H1 (cell line): ENCODE measurements around the gene CIB4. TPM values are rescaled to one million over a fixed set of nuclear protein-coding genes. Genes with fewer than 3 reads are reported as not detected.
"Not testable (repeated sequence)": the region's sequence is repeated elsewhere in the genome, so short reads cannot be mapped to it uniquely, and the experiment has no call there.

ENCODE experiments used
- CTCF ChIA-PET: fragments of 300-600 bp; sonication (Branson Sonifier 250); formaldehyde crosslinking; loops from one replicate; lab custom pipeline; 2021; ENCODE audit not compliant: partially characterized antibody; lab: Charles Lee
- POLR2A ChIA-PET: fragments of 300-600 bp; sonication (Branson Sonifier 250); formaldehyde crosslinking; loops from one replicate; lab custom pipeline; 2021; ENCODE audit warnings: inconsistent platforms; ENCODE audit not compliant: partially characterized antibody; lab: Charles Lee
- DNase-seq, 2 experiments: peaks; one replicate each; pipeline versions ENCODE4 v3.0.0 to v3.0.0-alpha.2; 2010 to 2022; ENCODE audit warnings: low spot score in 2 of 2, low read depth in 1 of 2, mixed read lengths in 1 of 2
- FAIRE-seq: peaks from 2 replicates; lab custom pipeline; 2011; peaks lifted over from hg19 to GRCh38; lab: Jason Lieb, UNC
- H2AFZ ChIP-seq: 2 replicates; pipeline ENCODE4 v1.8.1; 2012; ENCODE audit warnings: low read length, inconsistent platforms
- H2AK5ac ChIP-seq: 2 replicates; pipeline ENCODE4 v1.6.1; 2013; ENCODE audit warnings: low read depth, low read length
- H2BK120ac ChIP-seq: replicated peaks from 2 replicates; pipeline ENCODE3; 2013; ENCODE audit warnings: low read depth, low read length, inconsistent platforms
- H2BK12ac ChIP-seq: 2 replicates; pipeline ENCODE4 v1.6.1; 2013; ENCODE audit warnings: low read depth, low read length
- H2BK15ac ChIP-seq: 2 replicates; pipeline ENCODE4 v1.6.1; 2013; ENCODE audit warnings: low read length
- H2BK20ac ChIP-seq: 2 replicates; pipeline ENCODE4 v1.6.1; 2013; ENCODE audit warnings: low read length
- H2BK5ac ChIP-seq: 2 replicates; pipeline ENCODE4 v1.6.1; 2013; ENCODE audit warnings: low read depth, low read length
- H3K14ac ChIP-seq: 2 replicates; pipeline ENCODE4 v1.6.1; 2013; ENCODE audit warnings: inconsistent platforms; ENCODE audit not compliant: insufficient read length
- H3K18ac ChIP-seq: 2 replicates; pipeline ENCODE4 v1.6.1; 2013; ENCODE audit warnings: low read length; ENCODE audit errors: extremely low read depth
- H3K23ac ChIP-seq: 2 replicates; pipeline ENCODE4 v1.6.1; 2013; ENCODE audit warnings: inconsistent platforms; ENCODE audit not compliant: insufficient read length
- H3K23me2 ChIP-seq: 2 replicates; pipeline ENCODE4 v1.6.1; 2013; ENCODE audit warnings: low read depth, low read length
- H3K27ac ChIP-seq: 2 replicates; pipeline ENCODE4 v1.6.1; 2011; ENCODE audit warnings: low read depth, low read length, inconsistent platforms
- H3K27me3 ChIP-seq, 4 experiments: replicated peaks in 1 of 4; 1 replicate in 1 of 4; 2 replicates in 3 of 4; pipeline versions ENCODE4 v1.6.1 to v1.8.1; 2011 to 2013; ENCODE audit warnings: low read length in 3 of 4, mild to moderate bottlenecking in 3 of 4, inconsistent platforms in 2 of 4, mixed read lengths in 2 of 4, moderate library complexity in 1 of 4; ENCODE audit not compliant: control insufficient read depth in 3 of 4, insufficient read depth in 3 of 4; ENCODE audit errors: extremely low read depth in 1 of 4
- H3K36me3 ChIP-seq, 4 experiments: 2 replicates each; pipeline versions ENCODE4 v1.6.1 to v1.8.1; 2011 to 2013; ENCODE audit warnings: mild to moderate bottlenecking in 4 of 4, low read length in 3 of 4, moderate library complexity in 2 of 4, control low read depth in 1 of 4, inconsistent platforms in 1 of 4; ENCODE audit not compliant: insufficient read depth in 4 of 4, control insufficient read depth in 2 of 4
- H3K4ac ChIP-seq: replicated peaks from 2 replicates; pipeline ENCODE3; 2013; ENCODE audit warnings: low read length, low read depth, mixed read lengths, inconsistent platforms; ENCODE audit not compliant: insufficient read length
- H3K4me1 ChIP-seq, 4 experiments: replicated peaks in 1 of 4; 1 replicate in 1 of 4; 2 replicates in 3 of 4; pipeline versions ENCODE4 v1.6.1 to v1.8.1; 2011 to 2013; ENCODE audit warnings: low read length in 3 of 4, inconsistent platforms in 2 of 4, mixed read lengths in 1 of 4; ENCODE audit not compliant: insufficient read depth in 4 of 4, control insufficient read depth in 3 of 4
- H3K4me2 ChIP-seq, 2 experiments: 2 replicates each; pipeline versions ENCODE4 v1.6.1 to v1.8.1; 2011 to 2013; ENCODE audit warnings: low read depth in 2 of 2, low read length in 2 of 2, control low read depth in 1 of 2, inconsistent platforms in 1 of 2, mild to moderate bottlenecking in 1 of 2; ENCODE audit not compliant: insufficient read depth in 1 of 2
- H3K4me3 ChIP-seq, 4 experiments: fragments of 200-600, 300-600 bp in 1 of 4; sonication (generic), shearing (Covaris generic), sonication (Bioruptor Twin) in 1 of 4; 2 replicates each; pipeline versions ENCODE4 v1.5.1 to v1.8.1; 2011 to 2016; ENCODE audit warnings: low read length in 4 of 4, low read depth in 3 of 4, control low read depth in 2 of 4, inconsistent platforms in 2 of 4, mild to moderate bottlenecking in 2 of 4, mixed read lengths in 1 of 4, moderate library complexity in 1 of 4; ENCODE audit not compliant: insufficient read depth in 2 of 4; ENCODE audit errors: extremely low read depth in 1 of 4
- H3K56ac ChIP-seq: replicated peaks from 2 replicates; pipeline ENCODE3; 2013; ENCODE audit warnings: low read depth, mild to moderate bottlenecking, mixed read lengths, low read length, inconsistent platforms; ENCODE audit not compliant: insufficient read length
- H3K79me1 ChIP-seq: 2 replicates; pipeline ENCODE4 v1.6.1; 2013; ENCODE audit warnings: low read depth, low read length, control low read depth
- H3K79me2 ChIP-seq, 2 experiments: 2 replicates each; pipeline versions ENCODE4 v1.6.1 to v1.8.1; 2012 to 2013; ENCODE audit warnings: low read length in 2 of 2, mild to moderate bottlenecking in 2 of 2, inconsistent platforms in 1 of 2; ENCODE audit not compliant: insufficient read depth in 2 of 2, control insufficient read depth in 1 of 2
- H3K9ac ChIP-seq, 4 experiments: replicated peaks in 1 of 4; 1 replicate in 1 of 4; 2 replicates in 3 of 4; pipeline versions ENCODE4 v1.6.1 to v1.8.1; 2011 to 2013; ENCODE audit warnings: low read depth in 3 of 4, low read length in 3 of 4, control low read depth in 2 of 4, mild to moderate bottlenecking in 2 of 4, moderate library complexity in 2 of 4, inconsistent platforms in 1 of 4; ENCODE audit errors: extremely low read depth in 1 of 4
- H3K9me3 ChIP-seq, 2 experiments: 2 replicates each; pipeline versions ENCODE4 v1.6.1 to v1.8.1; 2012 to 2013; ENCODE audit warnings: mild to moderate bottlenecking in 2 of 2, moderate library complexity in 2 of 2, control low read depth in 1 of 2, inconsistent platforms in 1 of 2, low read depth in 1 of 2, low read length in 1 of 2, mixed read lengths in 1 of 2; ENCODE audit not compliant: insufficient read depth in 2 of 2
- H4K20me1 ChIP-seq, 2 experiments: replicated peaks in 1 of 2; 2 replicates each; pipeline versions ENCODE3 to v1.8.1; 2011 to 2013; ENCODE audit warnings: inconsistent platforms in 2 of 2, low read length in 2 of 2, mild to moderate bottlenecking in 1 of 2; ENCODE audit not compliant: insufficient read depth in 2 of 2, control insufficient read depth in 1 of 2
- H4K5ac ChIP-seq: 2 replicates; pipeline ENCODE4 v1.6.1; 2013; ENCODE audit warnings: low read length, low read depth, mixed read lengths, inconsistent platforms; ENCODE audit not compliant: insufficient read length
- H4K8ac ChIP-seq: 2 replicates; pipeline ENCODE4 v1.8.0; 2013; ENCODE audit warnings: mild to moderate bottlenecking, moderate library complexity, low read length, inconsistent platforms; ENCODE audit not compliant: insufficient read depth; ENCODE audit errors: extremely low read depth
- H4K91ac ChIP-seq: replicated peaks from 2 replicates; pipeline ENCODE3; 2013; ENCODE audit warnings: low read length, mixed read lengths, inconsistent platforms; ENCODE audit not compliant: insufficient read length
- EGR1 ChIP-seq: IDR thresholded peaks from 2 replicates; pipeline ENCODE4 v1.6.1; 2011; ENCODE audit warnings: low read depth, low read length, borderline replicate concordance
- KDM4A ChIP-seq: IDR thresholded peaks from one replicate; pipeline ENCODE4 v1.7.1; 2012; ENCODE audit warnings: low read depth, mild to moderate bottlenecking, moderate library complexity, low read length, inconsistent platforms; ENCODE audit not compliant: severe bottlenecking
- WGBS, 2 experiments: shearing (Covaris generic) in 1 of 2; methylation state at CpG; one replicate each; pipeline versions ENCODE4 v1.1.6 to v1.1.7; 2013 to 2015; ENCODE audit warnings: low lambda C conversion rate in 2 of 2, mixed read lengths in 2 of 2, inconsistent platforms in 1 of 2, low coverage in 1 of 2, missing lambda C conversion rate in 1 of 2; ENCODE audit not compliant: insufficient replicate concordance in 2 of 2, insufficient coverage in 1 of 2, insufficient read length in 1 of 2; ENCODE audit errors: extremely low coverage in 1 of 2, missing lambda C conversion rate in 1 of 2; 5-methylcytosine and 5-hydroxymethylcytosine counted together
- polyA plus RNA-seq, 7 experiments: library from polyadenylated mRNA; depleted of rRNA in 3 of 7; stranded (reverse) in 5 of 7; unstranded in 2 of 7; fragments of >200 nt in 5 of 7; fragments of 200-250 nt in 2 of 7; gene quantifications; 1 replicate in 5 of 7; 2 replicates in 1 of 7; 4 replicates in 1 of 7; pipeline versions ENCODE4 v1.2.1 to v1.2.3, GENCODE V29; 2011 to 2013; ENCODE audit warnings: missing spikeins in 2 of 7, mixed read lengths in 2 of 7
- total RNA-seq: library from RNA; stranded (reverse); fragmentation: NEBNext Ultra II Directional; extraction: Animal tissue kit (Norgen Biotek cat#: 25700); gene quantifications from 2 replicates; pipeline ENCODE4 v1.2.1, GENCODE V29; 2021

The CIB4 gene
- total and polyA plus RNA-seq, 2 of the 8 experiments (the other 6 are each of a cell fraction or from before 2014, with no cell fraction given), result not detected

DNA sequence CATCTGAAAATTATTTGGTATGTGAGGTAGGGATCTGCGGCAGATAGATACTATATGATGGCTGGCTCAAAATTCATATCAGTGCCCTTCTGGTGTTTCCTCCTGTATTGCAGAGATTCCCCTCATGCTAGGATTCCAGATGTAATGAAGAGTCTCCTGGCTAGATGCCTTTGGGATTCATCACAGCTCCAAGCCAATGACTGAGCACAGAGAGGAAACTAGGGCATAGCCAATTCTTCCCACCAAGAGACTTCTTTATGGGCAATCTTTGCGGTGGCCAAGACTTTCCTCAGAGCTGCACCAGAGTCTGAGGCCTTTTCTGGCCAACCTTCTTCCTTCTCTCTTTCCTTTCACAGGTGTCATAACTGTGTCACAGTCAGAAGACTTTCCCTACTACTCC, 25.5 kb upstream of the CIB4 start:
- H3K4me2 ChIP-seq, result no peak overlapping the region
- no peak overlapping the region for H2BK20ac ChIP-seq
- H4K20me1 ChIP-seq, result no peaks in the 10 kb centered on the region
- no peak overlapping the region for H2AK5ac ChIP-seq
- 71% methylated on average over 2 of the region's 2 CpGs; no CpG with 5 or more reads in 1 of the 2 experiments for WGBS, 2 experiments
- H3K18ac ChIP-seq, result no peak overlapping the region
- no peaks in the 10 kb centered on the region for H3K79me1 ChIP-seq
- no peak overlapping the region for H4K91ac ChIP-seq
- H3K9me3 ChIP-seq, result 0 out of 4 replicates have a peak, but pooled peaks cover 0 to 3% of the 10 kb centered on the region in 2 experiments
- H3K23me2 ChIP-seq, result no peaks in the 10 kb centered on the region
- no peak for FAIRE-seq
- no peak for TF ChIP-seq EGR1
- no peak for TF ChIP-seq KDM4A
- no peak overlapping the region for H3K27ac ChIP-seq
- H2BK12ac ChIP-seq, result no peak overlapping the region
- CTCF ChIA-PET, result no interaction called here
- H2BK120ac ChIP-seq, result no peak overlapping the region
- no peak overlapping the region for H3K4ac ChIP-seq
- H3K27me3 ChIP-seq, result no peaks in the 10 kb centered on the region; a peak in 1 of 7 replicates
- H2BK5ac ChIP-seq, result no peak overlapping the region
- H3K36me3 ChIP-seq, result no peaks in the 10 kb centered on the region
- H3K79me2 ChIP-seq, result no peaks in the 10 kb centered on the region
- H4K5ac ChIP-seq, result no peak overlapping the region
- H2BK15ac ChIP-seq, result no peak overlapping the region
- H3K56ac ChIP-seq, result no peak overlapping the region
- H2AFZ ChIP-seq, result no peak overlapping the region
- no peak overlapping the region for H3K9ac ChIP-seq
- no peak overlapping the region for H3K23ac ChIP-seq
- DNase-seq, result no peak
- no peak overlapping the region for H3K14ac ChIP-seq
- no peak overlapping the region for H4K8ac ChIP-seq
- no peaks in the 10 kb centered on the region for H3K4me1 ChIP-seq
- POLR2A ChIA-PET, result no interaction called here
- no peak overlapping the region for H3K4me3 ChIP-seq

DNA sequence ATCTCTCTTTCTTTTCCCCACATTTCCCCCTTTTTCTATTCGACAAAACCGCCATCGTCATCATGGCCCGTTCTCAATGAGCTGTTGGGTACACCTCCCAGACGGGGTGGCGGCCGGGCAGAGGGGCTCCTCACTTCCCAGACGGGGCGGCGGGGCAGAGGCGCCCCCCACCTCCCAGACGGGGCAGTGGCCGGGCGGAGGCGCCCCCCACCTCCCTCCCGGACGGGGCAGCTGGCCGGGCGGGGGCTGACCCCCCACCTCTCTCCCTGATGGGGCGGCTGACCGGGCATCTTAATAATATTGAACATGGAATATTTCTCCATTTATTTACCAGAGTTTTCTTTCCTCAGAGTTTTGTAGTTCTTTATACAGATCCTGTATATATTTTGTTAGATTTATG, 24.1 kb upstream of the CIB4 start:
- H3K14ac ChIP-seq, H2BK15ac ChIP-seq, H3K27me3 ChIP-seq, H2BK5ac ChIP-seq, H4K20me1 ChIP-seq, H2BK20ac ChIP-seq, H4K91ac ChIP-seq, H3K9ac ChIP-seq, H3K36me3 ChIP-seq, H3K23me2 ChIP-seq, H3K18ac ChIP-seq, H2AFZ ChIP-seq, H2BK120ac ChIP-seq, H3K4me3 ChIP-seq, CTCF ChIA-PET, H2BK12ac ChIP-seq, H3K9me3 ChIP-seq, POLR2A ChIA-PET, H3K4me2 ChIP-seq, H4K8ac ChIP-seq, H3K79me1 ChIP-seq, DNase-seq, H3K4ac ChIP-seq, H3K23ac ChIP-seq, FAIRE-seq, H4K5ac ChIP-seq, H3K56ac ChIP-seq, H3K79me2 ChIP-seq, H2AK5ac ChIP-seq, H3K4me1 ChIP-seq, H3K27ac ChIP-seq: not testable (repeated sequence)
- 77% methylated on average over 8 of the region's 21 CpGs; no CpG with 5 or more reads in 1 of the 2 experiments for WGBS, 2 experiments
